Non-pigmented ciliary epithelial cell (primary cell): ENCODE results near the gene ANGPTL8.

Source experiments
- DNase-seq: peaks from one replicate; pipeline ENCODE4 v3.0.0-alpha.2; 2010; ENCODE audit warnings: low read depth

Gene ANGPTL8

GRCh38 chr19:11203194-11204075, 36.0 kb upstream of the ANGPTL8 start:
- DNase-seq: peak; percentile 14

DNA sequence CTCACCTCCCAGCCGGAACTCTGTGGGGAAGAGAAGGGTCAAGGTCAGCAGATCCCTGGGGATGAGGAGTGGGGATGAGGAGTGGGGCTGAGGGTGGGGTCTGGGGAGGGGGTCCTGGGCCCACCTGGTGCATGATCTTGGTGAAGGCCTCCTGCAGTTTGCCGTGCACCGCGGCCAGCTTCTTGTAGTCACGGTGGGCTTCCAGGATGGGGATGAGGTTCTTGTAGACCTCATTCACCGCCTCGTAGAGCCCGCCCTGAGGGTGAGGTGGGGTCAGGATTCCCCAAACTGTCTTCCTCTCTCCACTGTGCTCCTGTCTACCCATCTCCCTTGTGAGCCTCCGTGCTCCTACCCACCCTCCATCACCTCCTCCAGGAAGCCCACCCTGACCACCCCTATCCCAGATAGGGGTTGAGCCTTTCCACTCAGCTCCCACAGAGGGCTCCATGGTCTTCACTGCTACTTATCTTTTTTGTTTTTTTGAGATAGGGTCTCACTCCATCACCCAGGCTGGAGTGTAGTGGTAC, 35.3 kb upstream of the ANGPTL8 start:
- DNase-seq: no peak

DNA sequence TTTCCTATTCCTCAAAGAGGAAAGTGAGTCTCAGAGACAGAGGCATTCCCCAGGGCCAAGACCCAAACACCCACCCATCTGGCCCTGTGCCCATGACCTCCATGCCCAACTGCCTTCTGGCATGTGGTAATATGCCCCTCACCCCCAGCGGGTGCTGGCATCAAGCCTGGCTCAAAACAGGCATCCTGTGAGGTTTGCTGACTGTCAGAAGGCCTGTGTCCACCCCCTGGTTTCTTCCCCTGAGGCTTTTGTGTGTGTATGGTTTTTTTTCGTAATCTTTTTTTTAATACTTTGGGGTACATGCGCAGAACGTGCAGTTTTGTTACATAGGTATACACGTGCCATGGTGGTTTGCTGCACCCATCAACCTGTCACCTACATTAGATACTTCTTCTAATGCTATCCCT, 34.5 kb upstream of the ANGPTL8 start:
- DNase-seq: no peak

- DNase-seq: no peak
Measured at GRCh38 chr19:11205939-11206570, 33.4 kb upstream of the ANGPTL8 start.

GRCh38 chr19:11208561-11209471, 30.6 kb upstream of the ANGPTL8 start:
- DNase-seq: no peak

GRCh38 chr19:11209839-11210655, 29.4 kb upstream of the ANGPTL8 start:
- no peak for DNase-seq

GRCh38 chr19:11210656-11210928, 28.8 kb upstream of the ANGPTL8 start:
- DNase-seq: no peak

GRCh38 chr19:11214387-11214786, 25.0 kb upstream of the ANGPTL8 start:
- no peak for DNase-seq

DNA sequence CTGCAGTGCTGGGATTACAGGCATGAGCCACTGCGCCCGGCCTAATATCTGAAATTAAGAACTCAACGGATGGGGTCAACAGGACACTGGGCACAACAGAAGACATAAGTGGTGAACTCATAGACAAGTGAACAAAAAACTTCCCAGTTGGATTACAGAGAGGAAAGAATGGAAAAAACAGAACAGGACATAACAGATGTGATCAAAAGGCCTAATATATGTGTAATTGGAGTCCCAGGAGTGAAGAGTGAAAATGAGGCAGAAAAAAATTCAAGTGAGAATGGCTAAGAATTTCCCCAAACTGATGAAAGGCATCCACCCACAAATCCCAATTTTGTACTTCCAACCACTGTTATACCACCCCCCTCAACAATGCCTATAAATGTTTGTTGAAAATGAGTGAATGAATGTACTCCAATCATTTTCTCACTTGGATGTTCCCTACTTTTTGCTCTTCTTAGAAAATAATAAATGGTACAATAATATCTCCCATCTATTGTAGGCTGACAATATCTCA, 18.3 kb upstream of the ANGPTL8 start:
- no peak for DNase-seq

DNA sequence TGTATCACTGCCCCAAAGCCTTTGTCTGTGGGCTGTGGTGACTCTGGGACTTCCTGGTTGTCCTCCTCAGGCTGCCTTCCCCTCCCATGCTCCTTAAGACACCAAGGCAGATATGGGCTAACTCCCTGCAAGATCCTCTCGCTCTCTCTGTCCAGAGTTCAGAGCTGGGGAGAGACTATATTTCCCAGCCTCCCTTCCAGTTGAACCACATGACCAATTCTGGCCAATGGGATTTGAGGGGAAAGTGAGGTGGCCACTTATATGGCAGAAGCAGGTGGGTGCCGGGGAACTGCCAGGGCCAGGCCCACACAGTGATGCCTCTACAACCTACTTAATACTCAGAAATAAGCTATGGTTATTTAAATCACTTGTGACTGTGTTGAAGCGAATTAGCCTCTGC, 16.2 kb upstream of the ANGPTL8 start:
- DNase-seq: no peak

- DNase-seq: no peak
Measured at GRCh38 chr19:11224429-11224828, 15.0 kb upstream of the ANGPTL8 start.

GRCh38 chr19:11225172-11225571, 14.2 kb upstream of the ANGPTL8 start:
- no peak for DNase-seq

DNA sequence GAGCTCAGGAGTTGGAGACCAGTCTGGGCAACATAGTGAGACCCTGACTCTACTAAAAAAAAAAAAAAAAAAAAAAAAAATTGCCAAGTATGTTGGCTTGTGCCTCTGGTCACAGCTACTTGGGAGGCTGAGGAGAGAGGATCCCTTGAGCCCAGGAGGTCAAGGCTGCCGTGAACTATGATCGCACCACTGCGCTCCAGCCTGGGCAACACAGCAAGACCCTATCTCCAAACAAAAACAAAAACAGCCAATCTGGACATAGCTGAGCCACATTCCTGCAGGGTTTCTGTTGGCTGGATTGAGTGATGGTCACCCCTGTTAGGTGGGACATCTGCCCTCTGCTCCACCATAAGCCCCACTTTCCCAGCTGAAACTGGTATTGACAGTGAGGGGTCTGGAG, 13.6 kb upstream of the ANGPTL8 start:
- DNase-seq: no peak

- DNase-seq: no peak
Measured at GRCh38 chr19:11226716-11227166, 12.7 kb upstream of the ANGPTL8 start.

GRCh38 chr19:11227195-11227886, 12.1 kb upstream of the ANGPTL8 start:
- DNase-seq: no peak

DNA sequence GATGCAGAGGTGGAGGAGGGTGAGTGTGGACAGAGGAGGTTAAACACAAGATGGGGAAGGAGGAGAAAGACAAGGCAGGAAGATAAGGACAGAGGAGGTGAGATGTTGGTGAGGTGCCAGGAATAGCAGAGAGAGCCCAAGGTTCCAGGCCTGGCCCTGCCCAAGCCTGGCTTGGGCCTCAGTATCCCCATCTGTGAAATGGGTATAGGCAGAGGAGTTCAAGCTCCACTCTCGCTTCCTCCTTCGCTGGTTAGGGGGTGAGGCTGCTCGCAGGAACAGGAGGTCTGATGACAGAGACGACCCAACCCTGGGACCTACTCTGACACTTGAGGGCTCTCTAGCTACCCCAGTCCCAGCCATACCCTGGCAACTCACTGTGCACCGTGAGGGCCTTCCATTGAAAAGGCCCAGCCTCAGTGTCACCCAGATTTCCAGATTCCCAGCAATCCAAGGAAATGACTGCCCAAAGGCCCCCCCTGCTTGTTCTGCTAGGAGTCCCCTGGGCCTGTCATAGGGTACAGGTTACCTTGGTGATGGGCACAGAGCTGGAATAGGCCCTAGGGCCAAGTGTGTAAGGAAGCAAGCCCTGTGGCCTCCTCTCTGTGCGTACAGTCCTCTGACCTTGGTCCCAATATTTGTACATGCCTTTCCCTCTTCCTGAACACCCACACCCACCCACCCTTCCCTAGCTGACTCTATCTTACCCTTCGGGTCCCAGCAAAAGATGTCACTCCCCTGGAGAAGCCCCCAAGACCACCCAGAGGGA, 8.6 kb upstream of the ANGPTL8 start:
- DNase-seq: no peak

DNA sequence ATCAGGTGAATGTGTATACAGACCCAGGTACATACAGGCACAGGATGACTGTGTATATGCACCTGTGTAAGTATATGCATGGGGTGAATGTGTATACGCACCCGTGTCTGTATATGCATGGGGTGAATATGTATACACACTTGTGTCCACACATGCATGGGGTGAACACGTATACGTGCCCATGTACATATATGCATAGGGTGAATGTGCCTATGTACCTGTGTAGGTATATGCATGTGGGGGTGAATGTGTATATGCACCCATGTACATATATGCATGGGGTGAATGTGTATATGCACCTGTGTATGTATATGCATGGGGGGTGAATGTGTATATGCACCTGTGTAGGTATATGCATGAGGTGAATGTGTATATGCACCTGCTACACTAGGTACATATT, 6.9 kb upstream of the ANGPTL8 start:
- DNase-seq: no peak

- no peak for DNase-seq
Measured at GRCh38 chr19:11233073-11233472, 6.3 kb upstream of the ANGPTL8 start.

- no peak for DNase-seq
Measured at GRCh38 chr19:11234486-11235075, 4.8 kb upstream of the ANGPTL8 start.
